ENCODE data around the gene MARCHF2.
A peak's percentile ranks its signal among the peaks of the same experiment; 100 is the strongest.

MARCHF2 gene

DNA sequence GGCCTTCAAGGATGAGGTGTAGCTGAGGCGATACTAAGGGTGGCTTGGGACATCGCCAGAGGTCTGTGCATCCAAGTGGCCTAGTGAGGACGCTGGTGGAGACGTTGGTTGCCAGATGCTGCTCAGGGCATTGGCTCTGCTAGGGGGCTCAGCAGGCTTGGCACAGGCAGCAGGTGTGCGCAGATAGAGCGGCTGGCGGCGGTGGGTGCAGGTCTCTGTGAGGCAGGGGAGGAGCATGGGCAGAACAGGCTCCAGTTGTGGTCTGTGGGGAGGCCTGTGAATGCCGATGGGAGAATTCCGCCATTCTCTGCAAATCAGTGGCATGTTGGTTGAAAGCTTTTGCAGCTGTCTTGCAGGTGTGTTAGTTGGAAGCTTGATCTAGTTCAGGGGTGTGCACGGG, 68.1 kb downstream of the MARCHF2 start:
- no peak for DNase-seq

GRCh38 chr19:8481616-8482015, 68.5 kb downstream of the MARCHF2 start:
- no peak for DNase-seq

GRCh38 chr19:8482696-8483095, 69.6 kb downstream of the MARCHF2 start:
- DNase-seq: no peak

DNA sequence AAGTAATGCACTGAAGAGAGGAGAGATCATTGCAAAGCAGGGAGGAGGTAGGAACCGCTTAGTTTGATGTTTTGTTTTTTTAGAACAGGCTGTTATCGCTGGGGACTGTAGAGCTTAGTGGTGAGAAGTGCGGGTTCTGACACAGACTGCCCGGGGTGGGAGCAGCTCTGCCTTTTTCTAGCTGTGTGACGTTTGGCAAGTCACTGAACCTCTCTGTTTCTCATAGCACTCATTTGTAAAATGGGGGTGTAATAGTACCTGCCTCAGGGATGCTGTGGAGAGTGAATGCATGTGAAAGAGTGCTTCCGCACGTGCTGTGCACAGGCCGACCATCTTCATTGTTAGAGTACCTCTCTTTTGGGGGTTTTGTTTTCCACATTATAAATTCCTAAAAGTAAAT, 70.1 kb downstream of the MARCHF2 start:
- DNase-seq: no peak

- no peak for DNase-seq
Observed at GRCh38 chr19:8484331-8484894, 71.3 kb downstream of the MARCHF2 start.

GRCh38 chr19:8485561-8486371, 72.7 kb downstream of the MARCHF2 start:
- no peak for DNase-seq

GRCh38 chr19:8486661-8487136, 73.6 kb downstream of the MARCHF2 start:
- no peak for DNase-seq

- peak in 3 of 5 donors; percentile 38 to 75 (median 41) for DNase-seq
Observed at GRCh38 chr19:8487137-8487851, 74.2 kb downstream of the MARCHF2 start.

DNA sequence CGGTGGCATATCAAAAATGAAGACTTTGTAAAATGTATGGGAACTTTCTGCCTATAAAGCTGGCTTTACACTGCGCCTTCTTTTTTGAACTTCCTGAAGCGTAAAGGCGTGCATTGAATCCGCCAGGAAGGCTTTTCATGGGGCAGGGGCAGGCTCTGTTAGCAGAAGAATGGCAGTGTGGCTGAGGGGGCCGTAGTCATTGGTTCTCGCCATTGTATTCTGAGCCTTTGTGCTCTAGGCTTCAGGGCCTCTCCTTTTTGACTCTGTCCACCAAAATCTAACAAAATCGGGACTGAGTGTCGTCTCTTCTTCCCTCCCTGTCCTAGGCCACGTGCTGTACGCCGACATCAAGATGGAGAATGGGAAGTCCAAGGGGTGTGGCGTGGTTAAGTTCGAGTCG, 75.3 kb downstream of the MARCHF2 start:
- DNase-seq: no peak
